Neural progenitor cell (in vitro differentiated cells): ENCODE results near the gene PDXP. TPM values are rescaled to one million over a fixed set of nuclear protein-coding genes. Genes with fewer than 3 reads are reported as not detected.

Source experiments
- DNase-seq: peaks from one replicate; pipeline ENCODE4 v3.0.0-alpha.2; 2016; ENCODE audit warnings: low spot score
- H2AFZ ChIP-seq: fragments of 200-600 bp; sonication (generic); replicated peaks from 2 replicates; pipeline ENCODE4 v1.6.1; 2016; ENCODE audit warnings: antibody characterized with exemption
- H3F3A ChIP-seq: fragments of 200-600 bp; sonication (generic); 2 replicates; pipeline ENCODE4 v1.6.1; 2016; ENCODE audit warnings: antibody characterized with exemption, low read depth
- H3K27ac ChIP-seq: fragments of 200-600 bp; sonication (generic); 2 replicates; pipeline ENCODE4 v1.5.1; 2016; ENCODE audit warnings: mild to moderate bottlenecking
- H3K27me3 ChIP-seq: fragments of 200-600 bp; sonication (generic); 2 replicates; pipeline ENCODE4 v1.6.1; 2016; ENCODE audit warnings: mild to moderate bottlenecking, moderate library complexity
- H3K36me3 ChIP-seq: fragments of 200-600 bp; sonication (generic); 2 replicates; pipeline ENCODE4 v1.5.1; 2016
- H3K4me1 ChIP-seq: fragments of 200-600 bp; sonication (generic); 2 replicates; pipeline ENCODE4 v1.6.1; 2016; ENCODE audit warnings: mixed run types
- H3K4me2 ChIP-seq: fragments of 200-600 bp; sonication (generic); 2 replicates; pipeline ENCODE4 v1.6.1; 2016
- H3K4me3 ChIP-seq: fragments of 200-600 bp; sonication (generic); 2 replicates; pipeline ENCODE4 v1.5.1; 2016
- H3K79me2 ChIP-seq: fragments of 200-600 bp; sonication (generic); 2 replicates; pipeline ENCODE4 v1.6.1; 2016; ENCODE audit warnings: low read depth
- H3K9ac ChIP-seq: fragments of 200-600 bp; sonication (generic); 2 replicates; pipeline ENCODE4 v1.6.1; 2016
- H3K9me3 ChIP-seq: fragments of 200-600 bp; sonication (generic); 2 replicates; pipeline ENCODE4 v1.5.1; 2016; ENCODE audit warnings: low read depth
- H4K20me1 ChIP-seq: fragments of 200-600 bp; sonication (generic); 2 replicates; pipeline ENCODE4 v1.6.1; 2016; ENCODE audit warnings: low read depth
- H3K27ac Mint-ChIP-seq: 3 replicates; pipeline ENCODE4 v1.8.0; 2021; ENCODE audit warnings: mixed read lengths
- H3K27me3 Mint-ChIP-seq: 2 replicates; pipeline ENCODE4 v1.8.0; 2022; ENCODE audit warnings: low read depth, mild to moderate bottlenecking, inconsistent platforms, moderate library complexity, mixed read lengths; ENCODE audit not compliant: insufficient read depth
- H3K36me3 Mint-ChIP-seq: 3 replicates; pipeline ENCODE4 v1.8.0; 2021; ENCODE audit warnings: mixed read lengths
- H3K4me1 Mint-ChIP-seq: 3 replicates; pipeline ENCODE4 v1.8.0; 2021; ENCODE audit warnings: mixed read lengths
- H3K4me3 Mint-ChIP-seq: 3 replicates; pipeline ENCODE4 v1.8.0; 2021; ENCODE audit warnings: mild to moderate bottlenecking, moderate library complexity, mixed read lengths
- H3K9me3 Mint-ChIP-seq: 3 replicates; pipeline ENCODE4 v1.8.0; 2020; ENCODE audit warnings: mixed read lengths
- EZH2 ChIP-seq: fragments of 200-600 bp; sonication (generic); IDR thresholded peaks from 2 replicates; pipeline ENCODE4 v1.6.1; 2017; ENCODE audit warnings: antibody characterized with exemption, mild to moderate bottlenecking, moderate library complexity
- EZH2phosphoT487 ChIP-seq: fragments of 200-600 bp; sonication (generic); IDR thresholded peaks from 2 replicates; pipeline ENCODE4 v1.6.1; 2017; ENCODE audit warnings: antibody characterized with exemption
- small RNA-seq: library from RNA; depleted of rRNA; stranded (forward); fragments of <200 nt; gene quantifications from one replicate; pipeline ENCODE3, GENCODE V24; 2015
- total RNA-seq: library from RNA; depleted of rRNA; stranded (reverse); fragments of >200 nt; gene quantifications from 2 replicates; pipeline ENCODE4 v1.2.3, GENCODE V29; 2015; ENCODE audit warnings: low replicate concordance
- TF ChIP-seq, protein P1 (sequence below): fragments of 200-600 bp; sonication (generic); IDR thresholded peaks from 2 replicates; pipeline ENCODE4 v1.5.1; 2017; ENCODE audit warnings: antibody characterized with exemption, mild to moderate bottlenecking

Gene PDXP
- total RNA-seq, 1 donor from 2014 or later: 25.1 TPM

DNA sequence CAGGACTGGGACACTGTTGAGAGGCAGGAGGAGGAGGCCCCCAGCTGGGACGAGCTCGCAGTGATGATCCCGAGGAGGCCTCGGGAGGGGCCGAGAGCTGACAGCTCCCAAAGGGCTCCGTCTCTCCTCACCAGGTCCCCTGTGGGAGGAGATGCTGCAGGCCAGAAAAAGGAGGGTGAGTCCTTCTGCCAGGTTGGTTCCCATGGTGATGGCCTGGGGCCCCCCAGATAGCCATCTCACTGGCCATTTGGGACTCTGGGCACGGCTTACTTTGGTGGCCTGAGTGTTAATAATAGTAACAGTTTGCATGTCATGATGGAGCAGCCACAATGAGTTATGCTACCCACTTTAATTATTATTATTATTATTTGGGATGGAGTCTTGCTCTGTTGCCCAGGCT is 57.2 kb downstream of the PDXP start:
- Histone ChIP-seq H3K4me3 (no peak overlapping the region), H3K4me2 (no peak overlapping the region), H4K20me1 (no peaks in the 10 kb centered on the region), H3K36me3 (no peaks in the 10 kb centered on the region), H3K27me3 (no peaks in the 10 kb centered on the region), H2AFZ (no peak overlapping the region), H3K9me3 (no peaks in the 10 kb centered on the region), H3K4me1 (no peaks in the 10 kb centered on the region), H3K27ac (no peak overlapping the region), H3K9ac (no peak overlapping the region), H3K79me2 (no peaks in the 10 kb centered on the region), H3F3A (no peaks in the 10 kb centered on the region)
- TF ChIP-seq, protein P1, sequence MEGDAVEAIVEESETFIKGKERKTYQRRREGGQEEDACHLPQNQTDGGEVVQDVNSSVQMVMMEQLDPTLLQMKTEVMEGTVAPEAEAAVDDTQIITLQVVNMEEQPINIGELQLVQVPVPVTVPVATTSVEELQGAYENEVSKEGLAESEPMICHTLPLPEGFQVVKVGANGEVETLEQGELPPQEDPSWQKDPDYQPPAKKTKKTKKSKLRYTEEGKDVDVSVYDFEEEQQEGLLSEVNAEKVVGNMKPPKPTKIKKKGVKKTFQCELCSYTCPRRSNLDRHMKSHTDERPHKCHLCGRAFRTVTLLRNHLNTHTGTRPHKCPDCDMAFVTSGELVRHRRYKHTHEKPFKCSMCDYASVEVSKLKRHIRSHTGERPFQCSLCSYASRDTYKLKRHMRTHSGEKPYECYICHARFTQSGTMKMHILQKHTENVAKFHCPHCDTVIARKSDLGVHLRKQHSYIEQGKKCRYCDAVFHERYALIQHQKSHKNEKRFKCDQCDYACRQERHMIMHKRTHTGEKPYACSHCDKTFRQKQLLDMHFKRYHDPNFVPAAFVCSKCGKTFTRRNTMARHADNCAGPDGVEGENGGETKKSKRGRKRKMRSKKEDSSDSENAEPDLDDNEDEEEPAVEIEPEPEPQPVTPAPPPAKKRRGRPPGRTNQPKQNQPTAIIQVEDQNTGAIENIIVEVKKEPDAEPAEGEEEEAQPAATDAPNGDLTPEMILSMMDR: no peak
- no peak for TF ChIP-seq EZH2phosphoT487
- TF ChIP-seq EZH2: no peak
- H3K4me3 Mint-ChIP-seq: no peak overlapping the region
- no peaks in the 10 kb centered on the region for H3K9me3 Mint-ChIP-seq
- no peak for DNase-seq
- peaks cover 11% of the 10 kb centered on the region for H3K4me1 Mint-ChIP-seq
- H3K27me3 Mint-ChIP-seq: no peaks in the 10 kb centered on the region
- peaks cover 15% of the 10 kb centered on the region for H3K36me3 Mint-ChIP-seq
- H3K27ac Mint-ChIP-seq: no peak overlapping the region

Small RNA genes within 50 kb of the gene (small RNA-seq; reads per million reads assigned to genes)
- not detected for gene RN7SL385P

Other genes starting within 250 kb of the PDXP start
- 0.82 and 1.1 TPM in 2 replicates for gene ELFN2, start 231.2 kb upstream of the PDXP start, total RNA-seq
- 2.3 and 10.6 TPM in 2 replicates for gene MFNG, start 172.3 kb upstream of the PDXP start, total RNA-seq
- 1.5 and 6.2 TPM in 2 replicates for gene CARD10, start 139.3 kb upstream of the PDXP start, total RNA-seq
- gene CDC42EP1, start 98.2 kb upstream of the PDXP start, total RNA-seq: 0.84 and 1.8 TPM in 2 replicates
- not detected in 2 replicates for gene LGALS2, start 78.6 kb upstream of the PDXP start, total RNA-seq
- 62.3 and 71.7 TPM in 2 replicates for gene GGA1, start 49.9 kb upstream of the PDXP start, total RNA-seq
- gene SH3BP1, start 19.1 kb upstream of the PDXP start, total RNA-seq: 10.3 and 10.9 TPM in 2 replicates
- gene LGALS1, start 16.9 kb downstream of the PDXP start, total RNA-seq: 14.9 and 42.9 TPM in 2 replicates
- gene NOL12, start 27.6 kb downstream of the PDXP start, total RNA-seq: 23.7 and 28.7 TPM in 2 replicates
- 25.2 and 51.0 TPM in 2 replicates for gene TRIOBP, start 38.3 kb downstream of the PDXP start, total RNA-seq
- gene GCAT, start 149.2 kb downstream of the PDXP start, total RNA-seq: 21.2 and 25.1 TPM in 2 replicates
- 0.37 TPM in 1 of 2 replicates, not detected in the other for gene GALR3, start 164.7 kb downstream of the PDXP start, total RNA-seq
- gene ANKRD54, start 185.6 kb downstream of the PDXP start, total RNA-seq: 18.4 and 21.2 TPM in 2 replicates
- gene EIF3L, start 190.7 kb downstream of the PDXP start, total RNA-seq: 904 and 971 TPM in 2 replicates
- 5.0 and 14.3 TPM in 2 replicates for gene MICALL1, start 247.6 kb downstream of the PDXP start, total RNA-seq